ENCODE data around the gene ADAMTSL5.

- TF ChIP-seq RARB (CRISPR knock-in tag; IDR thresholded peaks at IDR 0.05) (no peak), GLIS3 (CRISPR knock-in tag; IDR thresholded peaks at IDR 0.05) (no peak), ZNF70 (CRISPR knock-in tag; IDR thresholded peaks at IDR 0.05) (no peak), TOX (CRISPR knock-in tag; IDR thresholded peaks at IDR 0.05; ENCODE audit: borderline replicate concordance) (no peak), CREB5 (CRISPR knock-in tag; IDR thresholded peaks at IDR 0.05; ENCODE audit: low read depth) (no peak), ZFP3 (CRISPR knock-in tag; IDR thresholded peaks at IDR 0.05) (no peak), ARNTL (CRISPR knock-in tag; IDR thresholded peaks at IDR 0.05; ENCODE audit: borderline replicate concordance, low read depth) (no peak), ZC3H10 (CRISPR knock-in tag; IDR thresholded peaks at IDR 0.05) (no peak), ESRRG (CRISPR knock-in tag; IDR thresholded peaks at IDR 0.05) (no peak), ISL1 (CRISPR knock-in tag; IDR thresholded peaks at IDR 0.05) (no peak)
- TF ChIP-seq, protein P1, sequence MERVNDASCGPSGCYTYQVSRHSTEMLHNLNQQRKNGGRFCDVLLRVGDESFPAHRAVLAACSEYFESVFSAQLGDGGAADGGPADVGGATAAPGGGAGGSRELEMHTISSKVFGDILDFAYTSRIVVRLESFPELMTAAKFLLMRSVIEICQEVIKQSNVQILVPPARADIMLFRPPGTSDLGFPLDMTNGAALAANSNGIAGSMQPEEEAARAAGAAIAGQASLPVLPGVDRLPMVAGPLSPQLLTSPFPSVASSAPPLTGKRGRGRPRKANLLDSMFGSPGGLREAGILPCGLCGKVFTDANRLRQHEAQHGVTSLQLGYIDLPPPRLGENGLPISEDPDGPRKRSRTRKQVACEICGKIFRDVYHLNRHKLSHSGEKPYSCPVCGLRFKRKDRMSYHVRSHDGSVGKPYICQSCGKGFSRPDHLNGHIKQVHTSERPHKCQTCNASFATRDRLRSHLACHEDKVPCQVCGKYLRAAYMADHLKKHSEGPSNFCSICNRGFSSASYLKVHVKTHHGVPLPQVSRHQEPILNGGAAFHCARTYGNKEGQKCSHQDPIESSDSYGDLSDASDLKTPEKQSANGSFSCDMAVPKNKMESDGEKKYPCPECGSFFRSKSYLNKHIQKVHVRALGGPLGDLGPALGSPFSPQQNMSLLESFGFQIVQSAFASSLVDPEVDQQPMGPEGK (CRISPR knock-in tag; IDR thresholded peaks at IDR 0.05; ENCODE audit: borderline replicate concordance) = no peak
Measured at GRCh38 chr19:1471010-1471514, 41.8 kb downstream of the ADAMTSL5 start.
